Gastroesophageal sphincter (tissue), 4 donors: ENCODE measurements around the gene SLC6A3. TPM values are rescaled to one million over a fixed set of nuclear protein-coding genes. Genes with fewer than 3 reads are reported as not detected.

Experiments
- ATAC-seq: fragments of 150-250 bp; one replicate; pipeline ENCODE4 v1.9.1; 2016; ENCODE audit warnings: mild to moderate bottlenecking, moderate library complexity
- H3K27ac ChIP-seq, 4 donors: fragments of 200-600 bp; sonication (generic) in 3 of 4; 1 replicate in 3 of 4; 2 replicates in 1 of 4; pipeline ENCODE4 v1.5.1; 2016 to 2019
- H3K27me3 ChIP-seq: fragments of 200-600 bp; sonication (generic); one replicate; pipeline ENCODE4 v1.5.1; 2019
- H3K36me3 ChIP-seq, 2 donors: fragments of 200-600 bp; sonication (generic); one replicate each; pipeline ENCODE4 v1.5.1; 2019; ENCODE audit warnings: control low read depth in 1 of 2
- H3K4me1 ChIP-seq, 3 donors: fragments of 200-600 bp; sonication (generic); 1 replicate in 2 of 3; 2 replicates in 1 of 3; pipeline ENCODE4 v1.5.1; 2016 to 2019; ENCODE audit warnings: control low read depth in 2 of 3
- H3K4me3 ChIP-seq, 2 donors: fragments of 200-600 bp; sonication (generic); one replicate each; pipeline ENCODE4 v1.5.1; 2019; ENCODE audit warnings: mild to moderate bottlenecking in 1 of 2, moderate library complexity in 1 of 2
- H3K9me3 ChIP-seq, 3 donors: fragments of 200-600 bp; sonication (generic); one replicate each; pipeline ENCODE4 v1.5.1; 2017 to 2019; ENCODE audit warnings: control low read depth in 2 of 3
- CTCF ChIP-seq, 4 experiments: fragments of 200-600 bp in 2 of 4; fragments of 450-650 bp in 2 of 4; sonication (generic) in 1 of 4; IDR thresholded peaks; one replicate each; pipeline ENCODE4 v1.5.1; 2017 to 2019; ENCODE audit warnings: antibody characterized with exemption in 4 of 4, mild to moderate bottlenecking in 2 of 4, moderate library complexity in 2 of 4
- EP300 ChIP-seq: sonication (generic); formaldehyde crosslinking; IDR thresholded peaks from one replicate; pipeline ENCODE4 v1.6.1; 2017; ENCODE audit warnings: antibody characterized with exemption, mild to moderate bottlenecking
- POLR2A ChIP-seq, 2 donors: fragments of 450-650 bp; IDR thresholded peaks; one replicate each; pipeline ENCODE4 v1.6.1; 2017; ENCODE audit warnings: antibody characterized with exemption in 2 of 2, mild to moderate bottlenecking in 2 of 2, moderate library complexity in 1 of 2
- POLR2AphosphoS5 ChIP-seq: sonication (generic); formaldehyde crosslinking; IDR thresholded peaks from one replicate; pipeline ENCODE4 v1.6.1; 2017; ENCODE audit warnings: antibody characterized with exemption
- WGBS, 2 donors: methylation state at CpG; one replicate each; pipeline ENCODE4 v1.1.5; 2018; ENCODE audit warnings: low coverage in 1 of 2; 5-methylcytosine and 5-hydroxymethylcytosine counted together
- total RNA-seq, 4 donors: library from RNA; depleted of rRNA; stranded (reverse); fragments of >200 nt; gene quantifications; one replicate each; pipeline ENCODE4 v1.1.0, GENCODE V29; 2016

SLC6A3 gene
- total RNA-seq, 4 donors from 2014 or later: not detected

GRCh38 chr5:1371218-1371971 lies 73.8 kb downstream of the SLC6A3 start:
- H3K4me3 ChIP-seq: no peak overlapping the region
- no peaks in the 10 kb centered on the region for H3K36me3 ChIP-seq
- no peak overlapping the region for H3K27ac ChIP-seq
- no peak for TF ChIP-seq CTCF (IDR thresholded peaks at IDR 0.05)
- TF ChIP-seq EP300: no peak
- no peak for TF ChIP-seq POLR2AphosphoS5
- TF ChIP-seq POLR2A (IDR thresholded peaks at IDR 0.05): no peak
- H3K9me3 ChIP-seq: no peaks in the 10 kb centered on the region
- WGBS, 2 donors: 75 to 86% methylated on average over 7 to 11 of the region's 13 CpGs
- H3K27me3 ChIP-seq: peaks cover 35% of the 10 kb centered on the region
- no peak for ATAC-seq
- no peaks in the 10 kb centered on the region for H3K4me1 ChIP-seq

- Histone ChIP-seq H3K4me3 (no peak overlapping the region), H3K27me3 (peaks cover 40% of the 10 kb centered on the region), H3K9me3 (no peaks in the 10 kb centered on the region), H3K36me3 (no peaks in the 10 kb centered on the region), H3K4me1 (no peaks in the 10 kb centered on the region), H3K27ac (no peak overlapping the region)
- TF ChIP-seq POLR2AphosphoS5 (no peak), CTCF (IDR thresholded peaks at IDR 0.05) (no peak), POLR2A (IDR thresholded peaks at IDR 0.05) (no peak), EP300 (no peak)
- no peak for ATAC-seq
- WGBS, 2 donors: 69 to 77% methylated on average over 4 to 6 of the region's 7 CpGs
Observed at GRCh38 chr5:1370006-1370405, 75.2 kb downstream of the SLC6A3 start.

- Histone ChIP-seq H3K4me1 (no peaks in the 10 kb centered on the region), H3K27me3 (peaks cover 47% of the 10 kb centered on the region), H3K27ac (no peak overlapping the region), H3K9me3 (no peaks in the 10 kb centered on the region), H3K4me3 (no peak overlapping the region), H3K36me3 (no peaks in the 10 kb centered on the region)
- WGBS, 2 donors: 63 to 96% methylated on average over 3 to 4 of the region's 4 CpGs
- no peak for TF ChIP-seq EP300
- TF ChIP-seq POLR2A (IDR thresholded peaks at IDR 0.05): no peak
- no peak for TF ChIP-seq CTCF (IDR thresholded peaks at IDR 0.05)
- no peak for TF ChIP-seq POLR2AphosphoS5
- no peak for ATAC-seq
Observed at GRCh38 chr5:1368756-1369155, 76.5 kb downstream of the SLC6A3 start.

- no peak for ATAC-seq
- Histone ChIP-seq H3K27ac (no peak overlapping the region), H3K27me3 (peaks cover 52% of the 10 kb centered on the region), H3K9me3 (no peaks in the 10 kb centered on the region), H3K4me1 (no peaks in the 10 kb centered on the region), H3K4me3 (no peak overlapping the region), H3K36me3 (no peaks in the 10 kb centered on the region)
- 60 to 67% methylated on average over 1 to 2 of the region's 7 CpGs for WGBS, 2 donors
- no peak for TF ChIP-seq POLR2AphosphoS5
- TF ChIP-seq POLR2A (IDR thresholded peaks at IDR 0.05): no peak
- no peak for TF ChIP-seq CTCF (IDR thresholded peaks at IDR 0.05)
- no peak for TF ChIP-seq EP300
Observed at GRCh38 chr5:1368236-1368635, 77.0 kb downstream of the SLC6A3 start.

GRCh38 chr5:1367149-1367548 lies 78.1 kb downstream of the SLC6A3 start:
- no peaks in the 10 kb centered on the region for H3K36me3 ChIP-seq
- peaks cover 63% of the 10 kb centered on the region for H3K27me3 ChIP-seq
- no peak for ATAC-seq
- H3K4me3 ChIP-seq: no peak overlapping the region
- no peaks in the 10 kb centered on the region for H3K4me1 ChIP-seq
- no peak overlapping the region for H3K27ac ChIP-seq
- TF ChIP-seq POLR2AphosphoS5 (no peak), CTCF (IDR thresholded peaks at IDR 0.05) (no peak), EP300 (no peak), POLR2A (IDR thresholded peaks at IDR 0.05) (no peak)
- WGBS, 2 donors: 61 to 71% methylated on average over 7 of the region's 7 CpGs
- no peaks in the 10 kb centered on the region for H3K9me3 ChIP-seq
